ENCODE measurements around the gene COL23A1. TPM values are rescaled to one million over a fixed set of nuclear protein-coding genes. Genes with fewer than 3 reads are reported as not detected.

COL23A1 gene
- total and polyA plus RNA-seq, 2 experiments from 2014 or later = 1.1 to 5.1 TPM

DNA sequence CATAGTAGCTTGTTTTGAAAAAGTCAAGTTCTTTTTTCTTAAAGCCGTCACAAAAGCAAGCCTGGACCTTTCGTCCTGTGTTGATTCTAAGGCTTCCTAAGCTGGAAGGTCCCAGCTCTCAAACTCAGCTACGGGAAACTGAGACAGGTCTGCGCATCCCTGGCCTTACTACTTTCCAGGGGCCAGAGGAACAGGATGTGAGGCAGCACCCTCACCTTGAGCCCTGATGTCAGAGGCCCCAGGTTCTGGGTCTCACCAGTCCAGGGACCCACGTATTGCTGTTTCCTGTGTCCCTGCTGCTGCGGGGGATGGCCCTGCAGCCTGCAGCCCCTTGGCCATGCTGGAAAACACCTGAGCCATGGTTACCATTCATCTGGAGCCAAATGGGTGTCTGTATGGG is 123.9 kb downstream of the COL23A1 start:
- Histone ChIP-seq H3K4me3 (no peak overlapping the region), H3K79me2 (no peaks in the 10 kb centered on the region), H2AFZ (no peak overlapping the region), H3K9me2 (replicated peaks; ENCODE audit: insufficient read depth) (no peaks in the 10 kb centered on the region), H3K4me2 (no peak overlapping the region), H4K20me1 (ENCODE audit: insufficient read depth, poor library complexity, severe bottlenecking) (no peaks in the 10 kb centered on the region), H3K36me3 (replicated peaks; ENCODE audit: insufficient read depth, low read depth) (no peaks in the 10 kb centered on the region), H3K4me1 (ENCODE audit: insufficient read depth) (peaks cover 22% of the 10 kb centered on the region), H3K9me3 (ENCODE audit: low read depth) (no peaks in the 10 kb centered on the region), H3K27ac (no peak overlapping the region), H3K27me3 (no peaks in the 10 kb centered on the region)
- no peak for TF ChIP-seq EZH2 (IDR thresholded peaks at IDR 0.05; ENCODE audit: borderline replicate concordance)
- TF ChIP-seq, protein P1, sequence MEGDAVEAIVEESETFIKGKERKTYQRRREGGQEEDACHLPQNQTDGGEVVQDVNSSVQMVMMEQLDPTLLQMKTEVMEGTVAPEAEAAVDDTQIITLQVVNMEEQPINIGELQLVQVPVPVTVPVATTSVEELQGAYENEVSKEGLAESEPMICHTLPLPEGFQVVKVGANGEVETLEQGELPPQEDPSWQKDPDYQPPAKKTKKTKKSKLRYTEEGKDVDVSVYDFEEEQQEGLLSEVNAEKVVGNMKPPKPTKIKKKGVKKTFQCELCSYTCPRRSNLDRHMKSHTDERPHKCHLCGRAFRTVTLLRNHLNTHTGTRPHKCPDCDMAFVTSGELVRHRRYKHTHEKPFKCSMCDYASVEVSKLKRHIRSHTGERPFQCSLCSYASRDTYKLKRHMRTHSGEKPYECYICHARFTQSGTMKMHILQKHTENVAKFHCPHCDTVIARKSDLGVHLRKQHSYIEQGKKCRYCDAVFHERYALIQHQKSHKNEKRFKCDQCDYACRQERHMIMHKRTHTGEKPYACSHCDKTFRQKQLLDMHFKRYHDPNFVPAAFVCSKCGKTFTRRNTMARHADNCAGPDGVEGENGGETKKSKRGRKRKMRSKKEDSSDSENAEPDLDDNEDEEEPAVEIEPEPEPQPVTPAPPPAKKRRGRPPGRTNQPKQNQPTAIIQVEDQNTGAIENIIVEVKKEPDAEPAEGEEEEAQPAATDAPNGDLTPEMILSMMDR (IDR thresholded peaks at IDR 0.05; ENCODE audit: poor library complexity) = no peak
- no peak for TF ChIP-seq EZH2phosphoT487 (IDR thresholded peaks at IDR 0.05; ENCODE audit: low read depth, severe bottlenecking, unreplicated experiment)
- no peak for DNase-seq (ENCODE audit: low spot score)
- 94% methylated on average over 6 of the region's 6 CpGs for WGBS (ENCODE audit: low lambda C conversion rate, missing lambda C conversion rate)

DNA sequence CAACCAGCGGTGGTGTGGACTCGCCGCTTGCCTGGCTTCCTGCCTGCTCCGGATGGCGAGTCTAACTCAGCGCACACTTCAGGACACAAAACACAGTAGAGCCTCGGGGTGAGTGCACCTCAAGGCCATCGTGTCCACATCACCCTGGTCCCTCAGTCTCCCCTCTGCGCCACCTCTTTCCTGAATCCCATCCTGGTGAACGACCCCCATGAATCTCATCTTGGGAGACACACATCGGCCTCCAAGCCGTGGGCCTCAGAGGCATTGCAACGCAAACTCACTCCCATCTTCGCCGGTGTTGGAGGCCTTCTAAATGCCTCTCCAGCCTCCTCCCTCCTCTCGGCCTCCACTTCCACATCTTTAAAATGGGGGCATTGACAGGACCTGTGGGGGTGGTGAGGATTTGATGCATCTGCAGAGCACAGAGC is 124.3 kb downstream of the COL23A1 start:
- H3K4me2 ChIP-seq = no peak overlapping the region
- 93% methylated on average over 16 of the region's 16 CpGs for WGBS (ENCODE audit: low lambda C conversion rate, missing lambda C conversion rate)
- H3K4me1 ChIP-seq (ENCODE audit: insufficient read depth) = peaks cover 22% of the 10 kb centered on the region
- no peak overlapping the region for H3K27ac ChIP-seq
- no peaks in the 10 kb centered on the region for H3K79me2 ChIP-seq
- H3K27me3 ChIP-seq = no peaks in the 10 kb centered on the region
- no peaks in the 10 kb centered on the region for H3K9me3 ChIP-seq (ENCODE audit: low read depth)
- no peak overlapping the region for H2AFZ ChIP-seq
- H3K4me3 ChIP-seq = no peak overlapping the region
- H3K9me2 ChIP-seq (replicated peaks; ENCODE audit: insufficient read depth) = no peaks in the 10 kb centered on the region
- DNase-seq (ENCODE audit: low spot score) = no peak
- no peak for TF ChIP-seq EZH2 (IDR thresholded peaks at IDR 0.05; ENCODE audit: borderline replicate concordance)
- TF ChIP-seq EZH2phosphoT487 (IDR thresholded peaks at IDR 0.05; ENCODE audit: low read depth, severe bottlenecking, unreplicated experiment) = no peak
- TF ChIP-seq, protein P1 (IDR thresholded peaks at IDR 0.05; ENCODE audit: poor library complexity) = no peak
- no peaks in the 10 kb centered on the region for H4K20me1 ChIP-seq (ENCODE audit: insufficient read depth, poor library complexity, severe bottlenecking)
- H3K36me3 ChIP-seq (replicated peaks; ENCODE audit: insufficient read depth, low read depth) = no peaks in the 10 kb centered on the region

- Histone ChIP-seq H3K4me3 (no peak overlapping the region), H3K27ac (no peak overlapping the region), H2AFZ (no peak overlapping the region), H3K4me1 (ENCODE audit: insufficient read depth) (peaks cover 22% of the 10 kb centered on the region), H3K9me2 (replicated peaks; ENCODE audit: insufficient read depth) (no peaks in the 10 kb centered on the region), H3K27me3 (no peaks in the 10 kb centered on the region), H3K9me3 (ENCODE audit: low read depth) (no peaks in the 10 kb centered on the region), H3K36me3 (replicated peaks; ENCODE audit: insufficient read depth, low read depth) (no peaks in the 10 kb centered on the region), H3K79me2 (no peaks in the 10 kb centered on the region), H3K4me2 (no peak overlapping the region), H4K20me1 (ENCODE audit: insufficient read depth, poor library complexity, severe bottlenecking) (no peaks in the 10 kb centered on the region)
- 74% methylated on average over 19 of the region's 19 CpGs for WGBS (ENCODE audit: low lambda C conversion rate, missing lambda C conversion rate)
- TF ChIP-seq, protein P1 (IDR thresholded peaks at IDR 0.05; ENCODE audit: poor library complexity) = no peak
- TF ChIP-seq EZH2phosphoT487 (IDR thresholded peaks at IDR 0.05; ENCODE audit: low read depth, severe bottlenecking, unreplicated experiment) (no peak), EZH2 (IDR thresholded peaks at IDR 0.05; ENCODE audit: borderline replicate concordance) (no peak)
- DNase-seq (ENCODE audit: low spot score) = no peak
These were observed 124.8 kb downstream of the COL23A1 start for GRCh38 chr5:178465228-178465860.

Measured in hepatocyte (in vitro differentiated cells).